ENCODE measurements around the gene GRAMD4.

- TF ChIP-seq CTCF (conservative IDR thresholded peaks at IDR 0.05; ENCODE audit: low read depth, low read length) = no peak
- TF ChIP-seq EZH2phosphoT487 (IDR thresholded peaks at IDR 0.05; ENCODE audit: borderline replicate concordance, low read length) = no peak
- no peak for TF ChIP-seq EZH2 (IDR thresholded peaks at IDR 0.05; ENCODE audit: low read length, unreplicated experiment)
Observed at GRCh38 chr22:46696614-46697013, 76.4 kb downstream of the GRAMD4 start.
